ENCODE data around the gene C1QTNF1. TPM values are rescaled to one million over a fixed set of nuclear protein-coding genes. Genes with fewer than 3 reads are reported as not detected.

C1QTNF1 gene
- total RNA-seq, 5 donors from 2014 or later (not counting 1 experiment from before 2014, with no cell fraction given) = 0.10 to 0.57 (median 0.26) TPM; not detected in 1

DNA sequence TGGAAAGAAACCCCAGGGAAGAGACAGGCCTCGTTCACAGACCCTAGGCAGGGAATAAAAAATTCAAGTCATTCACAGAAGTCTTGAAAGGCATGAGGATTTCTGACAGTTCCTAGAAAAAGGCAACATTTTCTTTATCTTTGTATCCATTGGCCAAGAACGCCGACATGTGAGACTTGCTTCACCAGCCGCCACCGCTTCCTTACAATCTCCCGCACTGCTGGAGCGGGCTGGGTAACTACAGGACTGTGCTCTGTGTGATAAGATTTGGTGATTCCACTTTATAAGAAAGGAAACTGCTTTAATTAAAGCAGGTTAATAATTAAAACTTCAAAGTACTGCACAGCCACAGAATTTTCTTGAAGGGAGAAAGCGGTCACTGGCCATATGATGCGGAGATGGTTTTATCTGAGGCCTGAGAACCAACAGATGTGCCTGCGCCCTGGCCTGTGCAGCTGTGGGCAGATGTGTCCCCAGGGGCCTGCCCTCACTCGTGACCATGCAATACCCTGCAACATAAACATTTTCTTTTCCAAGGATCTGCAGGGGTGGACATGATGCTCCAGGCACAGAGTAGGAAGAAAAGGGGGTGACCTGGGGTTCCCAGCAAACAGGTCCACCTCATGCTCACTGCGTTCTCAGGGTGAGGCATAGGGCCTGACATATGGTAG lies 31.3 kb upstream of the C1QTNF1 start:
- H3K4me1 ChIP-seq (ENCODE audit: control insufficient read depth in 1 of 2, extremely low read depth in 1 of 2, insufficient read depth in 2 of 2, low read length in 2 of 2) = no peaks in the 10 kb centered on the region
- no peak overlapping the region for H3K27ac ChIP-seq (ENCODE audit: low read length)
- H3K4me1 Mint-ChIP-seq = peaks cover 4 to 8% (median 5%) of the 10 kb centered on the region in 3 donors
- DNase-seq = no peak
- H3K4me3 Mint-ChIP-seq = no peak overlapping the region
- ChIA-PET CTCF (interaction anchor here (0.5 to 0.6 kb wide), 3 partner anchors 26 to 1650 kb away, joined by 3 to 6 read pairs (median 3); no protein-coding TSS in a partner anchor), POLR2A (no interaction called here)
- H3K9me3 ChIP-seq = no peaks in the 10 kb centered on the region
- no peak overlapping the region for H3K4me3 ChIP-seq (ENCODE audit: control insufficient read depth in 1 of 2, extremely low read depth in 1 of 2, low read length in 1 of 2)
- H3K36me3 ChIP-seq (ENCODE audit: control insufficient read depth in 2 of 2, extremely low read depth in 1 of 2, insufficient read depth in 1 of 2, low read length in 1 of 2) = peaks cover 12 to 61% of the 10 kb centered on the region in 2 donors
- ATAC-seq (replicated peaks in 1 of 4) = no peak
- H3K27me3 ChIP-seq (replicated peaks in 1 of 2; ENCODE audit: control insufficient read depth in 2 of 2, extremely low read depth in 1 of 2, insufficient read depth in 2 of 2, low read length in 1 of 2) = no peaks in the 10 kb centered on the region
- peaks cover 46% of the 10 kb centered on the region for H3K36me3 Mint-ChIP-seq
- H3K27ac Mint-ChIP-seq = no peak overlapping the region
- H3K27me3 Mint-ChIP-seq = no peaks in the 10 kb centered on the region
- no peaks in the 10 kb centered on the region for H3K9me3 Mint-ChIP-seq
- WGBS (ENCODE audit: insufficient coverage) = 90% methylated on average over 2 of the region's 12 CpGs

DNA sequence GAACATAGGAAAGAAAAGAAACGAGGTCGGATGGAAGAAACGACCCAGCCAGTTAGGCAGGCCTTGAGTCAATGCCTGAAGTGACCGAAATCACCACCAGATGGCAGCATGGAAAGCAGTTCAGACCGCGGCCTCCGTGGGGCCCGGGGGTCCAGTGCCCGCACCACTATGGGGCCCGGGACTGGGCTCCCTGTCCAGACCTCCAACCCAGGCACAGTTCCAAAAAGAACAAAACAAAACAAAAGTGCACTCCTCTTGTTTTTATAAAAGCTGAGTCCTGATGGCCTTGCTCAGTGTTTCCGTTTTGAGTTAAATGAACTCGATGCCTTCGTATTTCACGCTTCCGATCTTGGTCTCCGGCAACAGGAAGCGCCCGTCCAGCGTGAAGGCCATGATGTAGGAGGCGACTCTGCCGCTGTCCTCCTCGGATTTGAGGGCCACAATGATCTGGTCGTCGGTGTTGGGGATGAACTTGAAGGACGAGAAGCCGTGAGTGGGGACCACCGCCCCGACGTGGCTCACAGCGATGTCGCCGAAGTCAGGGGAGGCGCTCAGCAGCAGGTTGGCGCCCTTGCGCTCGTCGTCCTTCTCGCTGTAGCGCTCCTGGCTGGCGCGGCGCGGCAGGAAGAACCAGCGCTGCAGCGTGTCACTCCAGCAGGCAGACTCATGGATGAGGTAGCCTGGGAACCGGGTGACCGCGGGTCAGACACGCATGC lies 30.6 kb upstream of the C1QTNF1 start:
- H3K9me3 Mint-ChIP-seq = no peaks in the 10 kb centered on the region
- ChIA-PET CTCF (interaction anchor here (0.5 to 0.6 kb wide), 2 partner anchors 25 to 70 kb away, joined by 3 to 6 read pairs; no protein-coding TSS in a partner anchor), POLR2A (no interaction called here)
- H3K27me3 Mint-ChIP-seq = no peaks in the 10 kb centered on the region
- Histone ChIP-seq H3K36me3 (ENCODE audit: control insufficient read depth in 2 of 2, extremely low read depth in 1 of 2, insufficient read depth in 1 of 2, low read length in 1 of 2) (peaks cover 12 to 68% of the 10 kb centered on the region in 2 donors), H3K9me3 (no peaks in the 10 kb centered on the region), H3K27ac (ENCODE audit: low read length) (no peak overlapping the region), H3K4me3 (ENCODE audit: control insufficient read depth in 1 of 2, extremely low read depth in 1 of 2, low read length in 1 of 2) (no peak overlapping the region), H3K27me3 (replicated peaks in 1 of 2; ENCODE audit: control insufficient read depth in 2 of 2, extremely low read depth in 1 of 2, insufficient read depth in 2 of 2, low read length in 1 of 2) (no peaks in the 10 kb centered on the region), H3K4me1 (ENCODE audit: control insufficient read depth in 1 of 2, extremely low read depth in 1 of 2, insufficient read depth in 2 of 2, low read length in 2 of 2) (no peaks in the 10 kb centered on the region)
- WGBS (ENCODE audit: insufficient coverage) = 83% methylated on average over 49 of the region's 49 CpGs
- no peak overlapping the region for H3K4me3 Mint-ChIP-seq
- H3K4me1 Mint-ChIP-seq = peaks cover 4 to 8% (median 5%) of the 10 kb centered on the region in 3 donors
- ATAC-seq (replicated peaks in 1 of 4) (peak; percentile 61 to 73 (median 69)), DNase-seq (peak in 27 of 35 experiments; percentile 14 to 70 (median 46))
- peaks cover 51% of the 10 kb centered on the region for H3K36me3 Mint-ChIP-seq
- no peak overlapping the region for H3K27ac Mint-ChIP-seq

DNA sequence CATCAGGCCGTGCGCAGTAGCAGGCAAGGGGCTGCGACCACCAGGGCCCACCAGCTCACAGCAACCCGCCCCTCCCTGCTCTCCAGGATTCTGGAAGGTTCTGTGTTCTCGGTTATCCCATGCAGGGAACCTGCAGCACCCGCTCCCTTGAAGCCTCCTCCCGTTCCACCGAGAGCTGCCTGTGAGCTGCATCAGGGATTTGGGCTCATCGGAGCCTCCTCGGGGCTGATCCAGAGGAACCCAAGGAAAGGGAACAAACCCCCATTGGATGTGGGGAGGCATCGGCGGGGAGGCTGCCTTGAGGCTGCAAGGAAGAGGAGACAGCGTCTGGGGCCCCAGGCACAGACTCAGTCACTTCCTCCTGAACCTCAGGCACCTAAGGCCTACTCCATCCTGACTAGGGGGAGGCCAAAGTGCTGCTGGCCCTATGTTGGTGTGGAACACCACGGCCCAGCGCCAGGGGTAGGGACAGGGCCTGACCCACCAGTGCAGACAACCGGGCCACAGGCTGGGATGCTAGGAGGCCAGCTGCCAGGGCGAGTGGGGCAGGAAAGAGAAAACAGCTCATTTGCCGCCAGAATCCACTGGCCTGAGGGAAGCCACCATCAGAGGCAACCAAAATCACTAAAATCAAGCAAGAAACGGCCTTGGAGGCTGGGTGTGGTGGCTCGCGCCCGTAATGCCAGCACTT lies 29.8 kb upstream of the C1QTNF1 start:
- peaks cover 51% of the 10 kb centered on the region for H3K36me3 Mint-ChIP-seq
- no peak for ATAC-seq (replicated peaks in 1 of 4)
- H3K27ac Mint-ChIP-seq = peak overlapping the region in 1 of 2 donors; percentile 11
- WGBS (ENCODE audit: insufficient coverage) = 100% methylated on average over 5 of the region's 22 CpGs
- Histone ChIP-seq H3K4me1 (ENCODE audit: control insufficient read depth in 1 of 2, extremely low read depth in 1 of 2, insufficient read depth in 2 of 2, low read length in 2 of 2) (no peaks in the 10 kb centered on the region), H3K27ac (ENCODE audit: low read length) (no peak overlapping the region), H3K9me3 (no peaks in the 10 kb centered on the region), H3K36me3 (ENCODE audit: control insufficient read depth in 2 of 2, extremely low read depth in 1 of 2, insufficient read depth in 1 of 2, low read length in 1 of 2) (peaks cover 12 to 73% of the 10 kb centered on the region in 2 donors), H3K27me3 (replicated peaks in 1 of 2; ENCODE audit: control insufficient read depth in 2 of 2, extremely low read depth in 1 of 2, insufficient read depth in 2 of 2, low read length in 1 of 2) (no peaks in the 10 kb centered on the region), H3K4me3 (ENCODE audit: control insufficient read depth in 1 of 2, extremely low read depth in 1 of 2, low read length in 1 of 2) (no peak overlapping the region)
- ChIA-PET POLR2A (no interaction called here), CTCF (no interaction called here)
- peaks cover 4 to 8% (median 5%) of the 10 kb centered on the region in 3 donors for H3K4me1 Mint-ChIP-seq
- H3K9me3 Mint-ChIP-seq = no peaks in the 10 kb centered on the region
- DNase-seq = no peak
- H3K27me3 Mint-ChIP-seq = no peaks in the 10 kb centered on the region
- H3K4me3 Mint-ChIP-seq = no peak overlapping the region

DNA sequence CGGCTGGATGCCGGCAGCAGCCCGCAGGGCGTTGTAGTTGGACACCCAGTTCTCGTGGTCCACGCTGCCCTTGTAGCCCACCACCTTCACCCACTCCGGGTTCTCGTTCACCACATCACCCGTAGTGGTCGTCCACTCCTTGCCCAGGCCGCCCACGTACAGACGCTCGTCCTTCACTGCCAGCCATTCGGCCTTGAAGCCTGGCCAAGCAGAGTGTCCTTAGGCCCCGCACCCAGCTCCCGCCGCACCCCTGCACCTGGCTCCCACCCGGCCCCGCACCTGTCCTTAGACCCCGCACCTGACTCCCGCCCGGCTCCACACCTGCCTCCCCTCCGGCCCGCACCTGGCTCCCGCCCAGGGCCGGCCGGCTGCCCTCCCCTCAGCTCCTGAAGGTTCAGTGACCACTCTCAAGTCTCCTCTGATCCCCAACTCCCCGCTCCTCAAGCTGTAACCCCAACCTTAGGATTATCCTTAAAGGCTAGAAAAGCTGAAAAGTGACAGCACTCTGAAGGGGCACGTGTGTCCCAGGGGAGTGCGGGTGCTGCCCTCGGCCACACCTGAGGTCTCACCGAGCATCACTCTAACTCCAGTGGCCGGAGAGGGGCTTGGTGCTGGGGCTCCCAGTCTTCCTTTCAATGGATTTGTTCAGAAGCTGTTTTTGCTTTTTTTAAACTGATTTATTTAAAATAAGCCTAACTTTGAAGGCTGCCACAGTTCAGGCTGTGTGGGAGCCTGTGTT lies 28.8 kb upstream of the C1QTNF1 start:
- ChIA-PET CTCF (interaction anchor here in 1 of 2 donors (0.7 kb wide), 1 partner anchor 64 kb away, joined by 3 read pairs; no protein-coding TSS in a partner anchor), POLR2A (interaction anchor here in 1 of 2 donors (0.6 kb wide), 1 partner anchor 1829 kb away, joined by 3 read pairs; no protein-coding TSS in a partner anchor)
- Mint-ChIP-seq H3K4me1 (peaks cover 4 to 9% (median 5%) of the 10 kb centered on the region in 3 donors), H3K36me3 (peaks cover 54% of the 10 kb centered on the region), H3K4me3 (no peak overlapping the region), H3K9me3 (no peaks in the 10 kb centered on the region), H3K27me3 (no peaks in the 10 kb centered on the region), H3K27ac (no peak overlapping the region)
- Histone ChIP-seq H3K9me3 (no peaks in the 10 kb centered on the region), H3K27ac (ENCODE audit: low read length) (no peak overlapping the region), H3K27me3 (replicated peaks in 1 of 2; ENCODE audit: control insufficient read depth in 2 of 2, extremely low read depth in 1 of 2, insufficient read depth in 2 of 2, low read length in 1 of 2) (no peaks in the 10 kb centered on the region), H3K4me1 (ENCODE audit: control insufficient read depth in 1 of 2, extremely low read depth in 1 of 2, insufficient read depth in 2 of 2, low read length in 2 of 2) (no peaks in the 10 kb centered on the region), H3K4me3 (ENCODE audit: control insufficient read depth in 1 of 2, extremely low read depth in 1 of 2, low read length in 1 of 2) (no peak overlapping the region), H3K36me3 (ENCODE audit: control insufficient read depth in 2 of 2, extremely low read depth in 1 of 2, insufficient read depth in 1 of 2, low read length in 1 of 2) (peaks cover 11 to 75% of the 10 kb centered on the region in 2 donors)
- DNase-seq = no peak
- no peak for ATAC-seq (replicated peaks in 1 of 4)
- WGBS (ENCODE audit: insufficient coverage) = 96% methylated on average over 29 of the region's 34 CpGs

DNA sequence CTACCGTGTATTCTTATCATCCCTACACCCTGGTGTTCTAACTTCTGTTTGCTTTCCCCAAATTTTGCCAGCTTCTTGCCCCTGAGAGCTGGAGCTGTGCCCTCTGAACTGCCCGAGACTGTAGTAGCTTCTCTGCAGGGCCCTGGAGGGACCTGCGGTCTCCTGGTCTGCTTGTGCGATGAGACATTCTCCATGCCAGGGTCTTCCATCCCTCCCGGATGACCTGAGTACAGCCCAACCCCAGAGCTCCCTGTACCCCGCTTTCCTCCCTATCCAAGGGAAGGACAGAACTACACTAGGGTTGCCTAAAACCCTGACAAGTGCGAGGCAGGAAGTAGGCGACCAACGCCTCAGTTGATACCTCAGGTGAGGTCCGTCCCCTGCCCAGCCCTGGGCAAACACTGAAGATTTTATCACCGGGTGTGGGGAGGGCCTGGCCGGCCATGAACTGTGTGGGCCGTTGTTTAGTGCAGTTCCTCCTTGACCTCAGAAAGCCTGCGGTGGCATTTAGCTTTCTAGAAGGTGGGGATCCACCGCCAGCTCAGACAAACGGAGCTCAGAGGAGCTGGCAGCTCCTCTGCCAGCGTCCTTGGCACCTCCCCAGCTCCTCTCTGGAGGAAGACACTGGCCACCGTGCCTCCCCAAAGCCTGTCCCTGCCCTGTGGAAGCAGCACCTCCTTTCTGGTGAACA lies 28.1 kb upstream of the C1QTNF1 start:
- H3K36me3 Mint-ChIP-seq = peaks cover 53% of the 10 kb centered on the region
- POLR2A ChIA-PET = no interaction called here

More for the DNA sequence above, 28.1 kb upstream of the C1QTNF1 start:
- peak overlapping the region in 1 of 2 donors; percentile 44 for H3K27ac Mint-ChIP-seq
- Histone ChIP-seq H3K36me3 (ENCODE audit: control insufficient read depth in 2 of 2, extremely low read depth in 1 of 2, insufficient read depth in 1 of 2, low read length in 1 of 2) (peaks cover 5 to 77% of the 10 kb centered on the region in 2 donors), H3K9me3 (no peaks in the 10 kb centered on the region), H3K4me1 (ENCODE audit: control insufficient read depth in 1 of 2, extremely low read depth in 1 of 2, insufficient read depth in 2 of 2, low read length in 2 of 2) (no peaks in the 10 kb centered on the region), H3K27me3 (replicated peaks in 1 of 2; ENCODE audit: control insufficient read depth in 2 of 2, extremely low read depth in 1 of 2, insufficient read depth in 2 of 2, low read length in 1 of 2) (no peaks in the 10 kb centered on the region), H3K4me3 (ENCODE audit: control insufficient read depth in 1 of 2, extremely low read depth in 1 of 2, low read length in 1 of 2) (no peak overlapping the region), H3K27ac (ENCODE audit: low read length) (no peak overlapping the region)
- no peak overlapping the region for H3K4me3 Mint-ChIP-seq
- no peak for DNase-seq
- H3K27me3 Mint-ChIP-seq = no peaks in the 10 kb centered on the region
- peaks cover 4 to 10% (median 6%) of the 10 kb centered on the region in 3 donors for H3K4me1 Mint-ChIP-seq
- H3K9me3 Mint-ChIP-seq = no peaks in the 10 kb centered on the region
- no peak for ATAC-seq (replicated peaks in 1 of 4)
- WGBS (ENCODE audit: insufficient coverage) = 93% methylated on average over 18 of the region's 18 CpGs
- CTCF ChIA-PET = interaction anchor here in 1 of 2 donors (0.7 kb wide), 1 partner anchor 64 kb away, joined by 3 read pairs; no protein-coding TSS in a partner anchor

Data from T-cell (primary cell).